NCI-H2227 (cell line): ENCODE data around the gene TMEM94.
"Not testable (repeated sequence)": the region's sequence is repeated elsewhere in the genome, so short reads cannot be mapped to it uniquely, and the experiment has no call there.

ENCODE experiments used
- DNase-seq: peaks from one replicate; lab custom pipeline; 2025; ENCODE audit not compliant: unreplicated experiment; lab: John Stamatoyannopoulos, UW

TMEM94 gene

DNA sequence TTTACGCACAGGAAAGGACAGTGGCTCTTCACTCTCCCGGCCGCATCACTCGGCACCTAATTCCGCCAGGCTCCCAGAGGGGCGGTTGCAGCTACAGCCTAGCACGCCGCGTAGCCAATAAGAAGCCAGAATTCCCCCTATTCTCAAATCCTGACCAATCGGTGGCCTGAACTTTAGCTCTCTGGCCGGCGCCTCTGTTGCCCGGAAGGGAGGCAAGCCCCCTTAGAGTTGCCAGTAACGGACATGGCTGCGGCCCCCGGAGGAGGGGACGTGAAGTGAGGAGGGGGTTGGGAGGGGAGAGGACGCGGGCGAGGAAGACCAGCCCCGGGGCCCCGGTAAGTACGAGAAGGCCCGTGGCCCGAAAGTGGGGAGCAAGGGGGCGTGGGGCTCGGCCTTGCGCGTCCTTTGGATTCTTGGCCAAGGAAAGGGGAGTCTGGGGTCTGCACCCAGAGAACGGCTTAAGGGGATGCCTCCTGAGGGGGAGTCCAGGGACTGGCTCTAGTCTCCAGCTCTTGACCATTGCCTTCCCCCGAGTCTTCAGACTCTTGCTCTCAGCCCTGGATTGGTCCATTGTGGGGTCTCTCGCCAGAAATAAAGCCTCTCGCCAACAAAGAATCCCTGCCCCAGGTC is at the start of gene TMEM94:
TMEM94 (plus strand) TSS at position 219 of the 630 bp plus-strand sequence. CDS start 15,271 bp downstream, outside the sequence.
- DNase-seq = peak; percentile 99

DNA sequence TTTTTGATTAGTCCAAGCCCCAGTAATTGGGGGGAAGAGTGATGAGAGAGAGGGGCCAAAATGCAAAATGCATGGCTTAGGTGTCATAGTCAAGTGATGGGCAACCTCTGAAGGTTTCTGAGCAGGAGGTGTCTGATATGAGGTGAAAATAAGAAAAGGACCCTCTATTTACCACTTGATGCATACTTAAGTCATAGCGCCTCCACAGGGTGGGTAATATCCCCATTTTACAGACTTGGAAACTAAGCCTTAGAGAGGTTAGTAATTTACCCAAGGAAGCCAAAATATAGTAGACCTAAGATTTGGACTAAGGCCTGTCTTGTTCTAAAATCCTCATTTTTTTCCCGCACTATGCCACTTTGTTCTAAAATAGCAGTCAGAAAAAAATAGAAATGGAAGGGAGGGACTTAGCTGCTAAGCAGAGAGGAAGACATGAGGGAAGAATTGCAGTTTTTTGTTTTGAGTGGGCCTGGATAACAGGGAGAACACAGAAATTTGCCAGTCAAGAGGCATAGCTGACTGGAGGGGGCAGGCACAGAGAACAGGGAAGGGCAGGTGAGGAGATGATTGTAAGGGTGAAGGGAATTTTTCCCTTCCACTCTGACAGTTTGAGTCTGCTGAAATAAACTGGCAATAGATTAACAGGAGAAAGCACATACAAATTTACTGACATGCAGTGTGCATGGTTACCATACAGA is 48.6 kb upstream of the TMEM94 start:
- no peak for DNase-seq

DNA sequence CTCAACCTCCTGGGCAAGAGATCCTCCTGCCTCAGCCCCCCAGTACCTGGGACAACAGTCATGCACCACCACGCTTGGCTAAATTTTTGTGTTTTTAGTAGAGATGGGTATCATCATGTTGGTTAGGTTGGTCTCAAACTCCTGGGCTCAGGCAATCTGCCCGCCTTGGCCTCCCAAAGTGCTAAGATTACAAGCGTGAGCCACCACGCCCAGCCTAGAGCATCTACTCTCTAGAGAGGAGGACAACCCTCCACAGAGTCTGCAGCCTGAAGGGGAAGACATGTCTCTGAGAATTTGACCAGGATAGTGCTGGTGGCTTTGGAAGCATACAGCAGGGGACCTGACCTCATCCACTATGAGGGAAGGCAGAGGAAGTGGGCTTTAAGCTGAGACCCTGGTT is 46.3 kb upstream of the TMEM94 start:
- no peak for DNase-seq

DNA sequence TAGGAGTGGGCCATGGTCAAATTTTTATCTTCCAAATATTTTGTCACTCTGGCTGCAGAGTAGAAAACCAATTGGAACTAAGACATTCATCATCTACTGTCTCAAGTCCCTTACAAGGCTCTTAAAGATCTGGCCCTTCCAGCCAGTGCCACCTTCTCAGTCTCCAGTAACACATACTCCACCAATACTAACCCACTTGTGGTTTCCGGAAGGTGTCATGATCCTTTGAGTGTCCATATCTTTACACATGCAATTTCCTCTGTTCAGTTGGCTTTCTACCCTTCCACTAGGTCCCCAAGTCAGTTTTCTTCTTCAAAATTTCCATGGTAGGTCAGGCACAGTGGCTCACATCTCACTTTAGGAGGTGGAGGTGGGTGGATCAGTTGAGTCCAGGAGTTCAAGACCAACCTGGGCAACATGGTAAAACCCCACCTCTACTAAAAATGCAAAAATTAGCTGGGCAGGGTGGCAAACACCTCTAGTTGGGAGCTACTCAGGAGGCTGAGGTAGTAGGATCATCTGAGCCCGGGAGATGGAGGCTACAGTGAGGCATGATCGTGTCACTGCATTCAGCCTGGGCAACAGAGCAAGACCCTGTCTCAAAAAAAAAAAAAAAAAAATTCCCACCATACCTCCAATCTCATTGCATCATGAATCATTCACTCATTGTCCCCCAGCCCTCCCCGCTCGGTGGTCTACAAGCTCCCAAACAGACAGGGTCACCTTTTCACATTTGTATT is 44.9 kb upstream of the TMEM94 start:
- no peak for DNase-seq

DNA sequence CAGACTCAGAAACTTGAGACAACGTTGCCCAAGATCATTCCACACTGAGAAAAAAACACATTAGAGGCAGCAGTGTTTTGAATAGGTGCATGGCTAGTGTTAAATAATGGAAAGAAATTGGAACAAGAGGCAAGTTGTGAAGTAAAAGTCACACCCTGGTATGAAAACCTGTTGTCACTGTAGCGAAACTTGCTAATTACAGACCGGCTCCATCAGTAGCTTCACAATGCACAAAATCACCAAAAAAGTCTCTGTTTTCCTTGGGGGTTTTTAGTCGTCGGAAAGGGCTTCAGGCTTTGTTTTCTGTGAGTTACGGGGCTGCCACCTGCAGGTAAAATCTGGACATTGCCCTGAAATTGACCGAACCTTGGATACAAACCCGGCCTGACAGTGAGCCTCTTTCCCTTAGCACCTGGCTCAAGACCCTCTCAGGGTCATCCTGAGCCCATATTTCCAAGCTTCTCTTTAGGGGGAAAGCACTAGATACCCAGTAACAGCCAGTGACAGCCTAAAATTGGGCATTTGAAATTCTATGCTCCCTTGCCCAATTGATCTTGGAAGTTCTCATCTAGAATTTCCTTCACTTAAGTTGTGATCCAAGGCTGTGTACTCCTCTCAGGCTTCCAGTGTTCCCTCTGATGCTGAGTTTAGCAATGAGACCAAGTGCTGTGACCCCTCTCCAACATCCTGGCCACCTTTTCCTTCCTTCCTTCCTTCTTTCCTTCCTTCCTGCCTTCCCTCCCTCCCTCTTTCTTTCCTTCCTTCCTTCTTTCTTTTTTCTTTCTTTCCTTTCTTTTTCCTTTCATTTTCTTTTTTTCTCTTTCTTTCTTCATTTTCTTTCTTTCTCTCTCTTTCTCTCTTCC is 43.7 kb upstream of the TMEM94 start:
- DNase-seq = peak; percentile 82

DNA sequence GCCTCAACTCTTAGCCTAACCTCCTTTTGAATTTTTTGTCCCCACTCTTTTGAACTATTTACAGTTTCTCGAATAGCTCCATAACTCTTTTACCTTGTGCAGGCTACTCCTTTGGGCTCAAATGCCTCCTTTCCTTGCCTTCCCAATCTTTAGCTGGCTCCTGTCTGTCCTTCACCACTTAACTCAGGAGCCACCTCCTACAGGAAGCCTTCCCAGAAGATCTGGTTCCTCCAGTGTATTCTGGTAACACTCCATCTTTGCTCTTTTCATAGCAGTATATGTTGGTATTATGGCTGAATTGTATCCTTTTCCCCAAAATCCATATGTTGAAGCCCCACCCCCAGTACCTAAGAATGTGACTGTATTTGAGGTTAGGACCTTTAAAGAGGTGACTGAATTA is 41.9 kb upstream of the TMEM94 start:
- no peak for DNase-seq

DNA sequence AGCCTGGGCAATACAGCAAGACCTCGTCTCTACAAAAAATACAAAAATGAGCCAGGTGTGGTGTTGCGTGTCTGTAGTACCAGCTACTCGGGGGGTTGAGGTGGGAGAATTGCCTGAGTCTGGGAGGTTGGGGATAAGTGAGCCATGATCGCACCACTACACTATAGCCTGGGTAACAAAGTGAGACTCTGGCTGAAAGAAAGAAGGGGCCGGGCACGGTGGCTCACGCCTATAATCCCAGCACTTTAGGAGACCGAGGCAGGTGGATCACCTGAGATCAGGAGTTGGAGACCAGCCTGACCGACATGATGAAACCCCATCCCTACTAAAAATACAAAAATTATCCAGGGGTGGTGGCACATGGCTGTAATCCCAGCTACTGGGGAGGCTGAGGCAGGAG is 40.4 kb upstream of the TMEM94 start:
- no peak for DNase-seq

DNA sequence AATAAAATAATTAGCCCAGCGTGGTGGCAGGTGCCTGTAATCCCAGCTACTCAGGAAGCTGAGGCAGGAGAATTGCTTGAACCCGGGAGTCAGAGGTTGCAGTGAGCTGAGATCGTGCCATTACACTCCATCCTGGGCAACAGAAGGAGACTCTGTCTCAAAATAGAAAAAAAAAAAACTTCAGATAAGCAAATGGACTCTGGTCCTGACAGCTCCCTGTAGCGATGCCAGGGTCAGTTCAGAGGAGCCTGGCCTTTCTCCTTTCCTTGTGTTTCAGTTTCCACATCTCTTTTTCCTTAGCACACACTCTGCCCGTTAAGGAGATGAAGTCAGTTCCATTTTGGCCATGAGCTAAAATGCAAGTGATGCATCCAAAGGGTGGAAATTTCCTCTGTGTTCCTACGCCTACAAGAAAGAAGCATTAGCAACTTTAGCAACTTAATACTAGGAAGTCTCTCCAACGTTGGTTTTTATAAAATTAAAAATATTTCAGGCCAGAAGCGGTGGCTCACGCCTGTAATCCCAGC is 39.3 kb upstream of the TMEM94 start:
- DNase-seq = no peak

DNA sequence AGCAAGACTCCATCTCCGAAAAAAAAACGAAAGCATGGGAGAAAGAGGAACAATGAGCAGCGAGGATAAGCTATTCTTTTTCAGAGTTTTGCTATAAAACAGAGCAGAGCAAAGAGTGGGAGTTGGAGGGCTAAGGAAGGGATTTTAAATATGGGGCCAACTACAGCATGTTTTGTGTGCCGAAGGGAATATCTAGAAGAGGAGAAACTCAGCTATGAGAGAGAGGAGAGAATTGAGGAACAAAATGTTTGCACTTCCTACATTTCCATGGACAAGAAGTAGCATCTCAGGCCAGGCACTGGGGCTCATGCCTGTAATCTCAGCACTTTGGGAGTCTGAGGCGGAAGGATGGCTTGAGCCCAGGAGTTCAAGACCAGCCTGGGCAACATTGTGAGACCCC is 37.9 kb upstream of the TMEM94 start:
- no peak for DNase-seq

DNA sequence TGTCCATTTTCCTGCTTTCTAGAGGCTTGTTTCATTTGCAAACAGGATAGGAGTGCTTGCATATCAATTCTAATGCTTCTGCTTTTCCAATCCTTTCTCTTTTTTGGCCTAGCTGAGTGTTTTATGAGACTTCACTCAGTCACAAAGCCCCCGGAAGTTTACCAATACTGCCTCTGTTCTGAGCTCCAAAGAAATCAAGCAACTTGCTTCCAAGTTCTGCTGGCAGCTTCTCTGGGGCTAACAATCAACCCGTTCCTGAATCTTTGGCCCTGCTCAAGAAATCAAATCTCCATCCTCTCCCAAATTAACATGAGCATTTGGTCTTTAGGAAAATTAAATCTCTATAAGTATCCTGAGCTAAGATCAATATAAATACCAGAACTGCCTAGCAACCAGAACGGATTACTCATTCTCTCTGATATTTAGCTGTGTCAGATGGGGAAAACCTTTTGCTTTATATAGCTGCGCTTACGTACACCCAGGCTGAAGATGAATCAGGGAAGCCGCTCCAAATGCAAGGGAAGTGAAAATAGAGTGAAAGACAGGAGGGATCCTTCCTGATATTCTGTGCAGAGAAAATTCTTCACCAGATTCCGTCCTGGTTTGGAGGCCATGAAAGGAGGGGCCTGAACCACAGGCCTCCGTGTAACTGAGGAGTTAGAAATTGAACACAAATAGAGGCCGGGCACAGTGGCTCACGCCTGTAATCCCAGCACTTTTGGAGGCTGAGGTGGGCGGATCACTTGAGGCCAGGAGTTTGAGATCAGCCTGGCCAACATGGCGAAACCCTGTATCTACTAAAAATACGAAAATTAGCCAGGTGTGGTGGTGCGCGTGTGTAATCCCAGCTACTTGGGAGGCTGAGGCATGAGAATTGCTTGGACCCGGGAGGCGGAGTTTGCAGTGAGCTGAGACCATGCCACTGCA is 27.6 kb upstream of the TMEM94 start:
- DNase-seq = no peak

DNA sequence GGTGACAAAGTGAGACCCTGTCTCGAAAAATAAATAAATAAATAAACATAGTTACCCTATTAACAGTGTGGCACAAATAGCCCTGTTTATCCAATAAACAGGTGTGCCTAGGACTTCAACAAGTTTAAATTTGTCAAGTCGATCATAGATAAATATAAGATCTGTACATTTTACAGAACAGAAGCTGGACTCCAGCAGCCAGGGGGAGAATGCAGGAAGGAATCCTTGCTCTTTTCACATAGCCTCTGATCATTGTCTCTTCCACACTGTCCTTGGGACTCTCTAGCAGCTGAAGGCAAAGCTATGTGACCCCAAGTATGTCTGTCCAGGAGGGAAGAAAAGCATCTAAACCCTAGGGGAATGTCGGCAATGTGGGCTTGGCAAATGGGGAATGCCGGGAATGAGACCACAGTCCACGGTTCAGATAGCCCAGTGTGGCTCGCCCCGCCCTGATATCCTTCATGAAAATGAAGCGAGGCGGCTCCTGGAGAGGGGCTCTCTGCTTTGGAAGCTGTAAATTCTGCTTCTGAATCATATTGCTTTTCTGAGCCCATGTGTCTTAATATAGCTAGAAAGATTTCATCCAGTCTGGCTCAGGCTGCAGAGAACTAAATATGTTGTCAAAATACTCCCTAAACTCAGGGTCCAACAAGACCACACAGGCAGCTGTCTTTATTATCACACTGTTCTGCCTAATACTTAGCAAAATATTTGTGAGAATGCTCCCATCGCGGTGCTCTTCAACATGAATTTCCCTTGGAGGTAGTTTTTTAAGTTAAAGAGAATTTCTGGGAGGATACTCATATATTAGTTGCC is 26.1 kb upstream of the TMEM94 start:
- no peak for DNase-seq

DNA sequence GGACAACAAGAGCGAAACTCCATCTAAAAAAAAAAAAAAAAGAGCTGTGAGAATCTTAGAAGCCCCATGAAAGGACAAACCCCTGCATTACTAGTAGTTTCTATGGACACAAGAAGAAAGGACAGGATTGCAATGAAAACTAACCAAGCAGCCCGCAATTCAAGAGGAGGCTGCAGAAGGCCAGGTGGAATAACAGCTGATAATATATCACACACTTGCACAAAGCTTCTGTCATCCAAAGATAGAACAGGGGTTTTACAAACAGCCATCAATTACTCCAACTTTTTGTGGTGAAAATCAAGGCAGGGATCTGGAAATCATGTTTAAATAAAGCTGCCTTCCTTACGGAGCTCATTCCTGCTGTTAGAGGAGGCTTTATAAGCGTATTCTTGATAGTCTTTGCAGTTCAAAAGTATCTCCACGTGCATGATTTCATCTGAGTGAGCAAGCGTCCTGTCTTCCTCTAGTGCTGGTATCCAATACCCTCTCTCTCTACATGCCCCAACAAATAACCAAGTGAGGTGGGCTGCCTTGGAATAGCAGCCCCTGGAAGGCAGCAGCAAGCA is 23.1 kb upstream of the TMEM94 start:
- no peak for DNase-seq

DNA sequence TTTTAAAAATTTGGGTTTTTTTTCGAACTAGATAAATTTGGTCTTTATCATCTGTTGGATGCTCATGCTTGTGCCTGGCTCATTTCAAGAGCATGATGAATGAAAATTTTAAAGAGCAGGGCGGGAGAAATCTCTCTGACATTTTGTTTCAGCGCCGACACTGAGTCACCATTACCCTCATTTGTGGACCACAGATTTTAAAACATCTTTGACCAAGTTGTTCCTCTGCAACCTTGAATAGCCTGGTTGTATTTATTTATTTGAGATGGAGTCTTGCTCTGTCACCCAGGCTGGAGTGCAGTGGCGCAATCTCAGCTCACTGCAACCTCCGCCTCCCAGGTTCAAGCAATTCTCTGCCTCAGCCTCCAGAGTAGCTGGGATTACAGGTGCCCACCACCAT is 22.0 kb upstream of the TMEM94 start:
- not testable (repeated sequence) for DNase-seq

DNA sequence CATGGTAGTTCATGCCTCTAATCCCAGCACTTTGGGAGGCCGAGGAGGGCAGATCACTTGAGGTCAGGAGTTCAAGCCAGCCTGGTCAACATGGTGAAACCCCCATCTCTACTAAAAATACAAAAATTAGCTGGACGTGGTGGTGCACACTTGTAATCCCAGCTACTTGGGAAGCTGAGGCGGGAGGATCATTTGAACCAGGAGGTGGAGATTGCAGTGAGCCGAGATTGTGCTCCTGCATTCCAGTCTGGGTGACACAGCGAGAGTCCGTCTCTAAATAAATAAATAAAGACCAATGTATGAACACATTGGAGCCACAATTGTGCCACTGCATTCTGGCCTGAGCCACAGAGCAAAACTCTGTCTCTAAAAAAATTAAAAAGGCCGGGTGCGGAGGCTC is 19.0 kb upstream of the TMEM94 start:
- not testable (repeated sequence) for DNase-seq

DNA sequence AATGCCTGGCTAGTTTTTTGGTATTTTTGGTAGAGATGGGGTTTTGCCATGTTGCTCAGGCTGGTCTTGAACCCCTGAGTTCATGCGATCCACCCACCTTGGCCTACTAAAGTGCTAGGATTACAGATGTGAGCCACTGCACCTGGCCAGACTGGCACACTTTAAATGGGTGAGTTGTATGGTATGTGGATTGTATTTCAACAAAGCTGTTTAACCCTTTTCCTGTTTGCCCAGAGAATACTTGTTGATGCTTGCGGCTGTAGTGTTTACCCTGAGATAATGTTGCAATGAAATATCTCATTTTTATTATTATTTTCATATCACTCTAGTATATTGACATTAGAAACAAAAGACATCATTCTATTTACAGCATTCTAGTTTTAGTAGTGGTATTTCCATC is 17.1 kb upstream of the TMEM94 start:
- no peak for DNase-seq

DNA sequence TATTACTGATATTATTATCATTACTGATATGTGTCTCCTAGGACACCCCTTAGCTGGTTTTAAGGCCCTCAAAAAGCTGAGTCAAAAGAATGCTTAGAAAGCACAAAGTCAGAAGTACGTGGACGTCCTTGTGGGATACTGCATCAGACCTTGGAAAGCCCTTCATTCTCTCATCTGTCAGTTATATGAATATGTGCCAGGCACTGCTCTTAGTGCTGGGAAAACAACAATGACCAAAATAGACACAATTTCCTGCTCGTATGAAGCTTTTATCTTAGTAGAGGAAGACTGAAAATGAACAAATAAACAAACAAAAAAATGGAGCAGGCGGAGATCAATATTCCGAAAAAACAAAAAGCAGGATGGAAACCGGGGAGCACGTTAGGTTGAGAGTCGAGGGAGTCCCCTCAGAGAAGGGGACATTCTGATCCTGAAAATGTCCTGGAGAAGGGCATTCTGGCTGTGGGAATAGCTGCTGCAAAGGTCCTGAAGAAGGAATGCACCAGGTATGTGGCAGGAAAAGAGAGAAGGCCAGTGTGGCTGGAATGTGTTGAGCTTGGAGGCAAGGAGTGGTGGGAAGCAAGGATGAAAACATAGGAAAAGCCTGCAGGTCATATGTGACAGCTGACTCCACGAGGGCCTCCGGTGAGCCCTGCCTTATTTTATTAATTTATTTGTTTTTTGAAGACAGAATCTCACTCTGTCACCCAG is 15.5 kb upstream of the TMEM94 start:
- no peak for DNase-seq

DNA sequence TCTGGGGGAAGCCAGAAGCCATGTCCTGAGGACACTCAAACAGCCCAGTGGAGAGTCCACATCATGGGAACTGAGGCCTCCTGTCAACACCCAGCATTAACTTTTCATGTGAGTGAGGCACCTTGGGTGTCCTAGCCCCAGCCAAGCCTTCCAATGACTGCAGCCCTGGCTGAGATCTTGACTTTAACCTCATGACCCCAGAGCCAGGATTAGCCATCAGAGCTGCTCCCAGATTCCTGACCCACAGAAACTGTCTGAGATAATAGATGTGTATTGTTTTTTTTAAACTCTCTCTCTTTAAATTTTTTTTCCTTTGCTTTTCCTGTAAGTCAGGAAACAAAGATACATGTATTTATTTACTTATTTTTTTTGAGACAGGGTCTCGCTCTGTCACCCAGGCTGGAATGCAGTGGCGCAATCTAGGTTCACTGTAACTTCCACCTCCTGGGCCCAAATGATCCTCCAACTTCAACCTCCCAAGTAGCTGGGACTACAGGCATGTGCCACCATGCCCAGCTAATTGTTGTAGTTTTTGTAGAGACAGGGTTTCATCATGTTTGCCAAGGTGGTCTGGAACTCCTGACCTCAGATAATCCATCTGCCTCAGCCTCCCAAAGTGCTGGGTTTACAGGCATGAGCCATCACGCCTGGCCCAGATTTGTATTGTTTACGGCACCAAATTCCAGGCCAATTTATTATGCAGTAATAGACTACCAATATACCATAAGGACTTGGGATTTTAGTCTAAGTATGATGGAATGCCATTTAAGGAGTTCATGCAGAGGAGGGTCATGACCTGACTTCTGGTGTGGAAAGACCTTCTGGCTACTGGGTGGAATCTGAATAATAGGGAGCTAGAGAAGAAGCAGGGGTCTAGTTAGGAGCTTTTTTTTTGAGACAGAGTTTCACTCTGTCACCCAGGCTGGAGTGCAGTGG is 14.0 kb upstream of the TMEM94 start:
- no peak for DNase-seq
